ENCODE measurements around the gene SCGB1A1. TPM values are rescaled to one million over a fixed set of nuclear protein-coding genes. Genes with fewer than 3 reads are reported as not detected.
"Not testable (repeated sequence)": the region's sequence is repeated elsewhere in the genome, so short reads cannot be mapped to it uniquely, and the experiment has no call there.

The SCGB1A1 gene
- total RNA-seq (2014; rRNA removed; shearing (Covaris generic); ENCODE audit: low replicate concordance) = not detected in 2 replicates

GRCh38 chr11:62418733-62419132 lies at the start of gene SCGB1A1:
Gene SCGB1A1, plus strand, starts transcription at chr11:62419033. Its CDS starts 63 bp downstream, at chr11:62419096.
- no peaks in the 10 kb centered on the region for H3K36me3 ChIP-seq
- no peaks in the 10 kb centered on the region for H3K27me3 ChIP-seq
- no peaks in the 10 kb centered on the region for H3K9me3 ChIP-seq
- H3K4me3 ChIP-seq = no peak within 1 kb of the TSS
- no peak for DNase-seq

GRCh38 chr11:62370743-62371440 lies 47.9 kb upstream of the SCGB1A1 start:
- Histone ChIP-seq H3K4me3 (no peak overlapping the region), H3K27me3 (no peaks in the 10 kb centered on the region), H3K9me3 (no peaks in the 10 kb centered on the region), H3K36me3 (no peaks in the 10 kb centered on the region)
- no peak for DNase-seq

GRCh38 chr11:62372871-62373270 lies 46.0 kb upstream of the SCGB1A1 start:
- H3K4me3 ChIP-seq = no peak overlapping the region
- no peak for DNase-seq

GRCh38 chr11:62373464-62374119 lies 45.2 kb upstream of the SCGB1A1 start:
- no peaks in the 10 kb centered on the region for H3K9me3 ChIP-seq
- no peak for DNase-seq
- H3K36me3 ChIP-seq = no peaks in the 10 kb centered on the region
- H3K4me3 ChIP-seq = no peak overlapping the region
- no peaks in the 10 kb centered on the region for H3K27me3 ChIP-seq

More at GRCh38 chr11:62372871-62373270, 46.0 kb upstream of the SCGB1A1 start:
- Histone ChIP-seq H3K36me3 (no peaks in the 10 kb centered on the region), H3K27me3 (no peaks in the 10 kb centered on the region), H3K9me3 (no peaks in the 10 kb centered on the region)

GRCh38 chr11:62374801-62375200 lies 44.0 kb upstream of the SCGB1A1 start:
- DNase-seq = no peak
- no peaks in the 10 kb centered on the region for H3K9me3 ChIP-seq
- no peak overlapping the region for H3K4me3 ChIP-seq
- no peaks in the 10 kb centered on the region for H3K27me3 ChIP-seq
- H3K36me3 ChIP-seq = no peaks in the 10 kb centered on the region

- not testable (repeated sequence) for DNase-seq, H3K27me3 ChIP-seq, H3K36me3 ChIP-seq, H3K9me3 ChIP-seq, H3K4me3 ChIP-seq
These were observed 40.3 kb upstream of the SCGB1A1 start for GRCh38 chr11:62378459-62379063.

- not testable (repeated sequence) for H3K36me3 ChIP-seq, H3K4me3 ChIP-seq, DNase-seq, H3K27me3 ChIP-seq, H3K9me3 ChIP-seq
These were observed 39.2 kb upstream of the SCGB1A1 start for GRCh38 chr11:62379586-62379985.

GRCh38 chr11:62380821-62381245 lies 38.0 kb upstream of the SCGB1A1 start:
- not testable (repeated sequence) for H3K9me3 ChIP-seq, H3K36me3 ChIP-seq, H3K27me3 ChIP-seq, H3K4me3 ChIP-seq
- DNase-seq = peak; percentile 32

- DNase-seq = no peak
- H3K36me3 ChIP-seq = no peaks in the 10 kb centered on the region
- H3K4me3 ChIP-seq = no peak overlapping the region
- no peaks in the 10 kb centered on the region for H3K27me3 ChIP-seq
- no peaks in the 10 kb centered on the region for H3K9me3 ChIP-seq
These were observed 35.0 kb upstream of the SCGB1A1 start for GRCh38 chr11:62383822-62384221.

GRCh38 chr11:62386083-62386482 lies 32.8 kb upstream of the SCGB1A1 start:
- H3K36me3 ChIP-seq, H3K27me3 ChIP-seq, DNase-seq, H3K9me3 ChIP-seq, H3K4me3 ChIP-seq: not testable (repeated sequence)

GRCh38 chr11:62387381-62387780 lies 31.5 kb upstream of the SCGB1A1 start:
- Histone ChIP-seq H3K9me3 (no peaks in the 10 kb centered on the region), H3K27me3 (no peaks in the 10 kb centered on the region), H3K4me3 (no peak overlapping the region), H3K36me3 (no peaks in the 10 kb centered on the region)
- no peak for DNase-seq

- DNase-seq = no peak
- Histone ChIP-seq H3K27me3 (no peaks in the 10 kb centered on the region), H3K4me3 (no peak overlapping the region), H3K9me3 (no peaks in the 10 kb centered on the region), H3K36me3 (no peaks in the 10 kb centered on the region)
These were observed 29.8 kb upstream of the SCGB1A1 start for GRCh38 chr11:62388999-62389398.

GRCh38 chr11:62390237-62390636 lies 28.6 kb upstream of the SCGB1A1 start:
- no peaks in the 10 kb centered on the region for H3K27me3 ChIP-seq
- no peak overlapping the region for H3K4me3 ChIP-seq
- no peaks in the 10 kb centered on the region for H3K9me3 ChIP-seq
- H3K36me3 ChIP-seq = no peaks in the 10 kb centered on the region
- DNase-seq = no peak

GRCh38 chr11:62390722-62391121 lies 28.1 kb upstream of the SCGB1A1 start:
- no peaks in the 10 kb centered on the region for H3K27me3 ChIP-seq
- no peaks in the 10 kb centered on the region for H3K9me3 ChIP-seq
- H3K4me3 ChIP-seq = no peak overlapping the region
- no peaks in the 10 kb centered on the region for H3K36me3 ChIP-seq
- DNase-seq = no peak

GRCh38 chr11:62391642-62392425 lies 27.0 kb upstream of the SCGB1A1 start:
- no peak for DNase-seq
- Histone ChIP-seq H3K36me3 (no peaks in the 10 kb centered on the region), H3K27me3 (no peaks in the 10 kb centered on the region), H3K4me3 (no peak overlapping the region), H3K9me3 (no peaks in the 10 kb centered on the region)

- DNase-seq = no peak
- Histone ChIP-seq H3K36me3 (no peaks in the 10 kb centered on the region), H3K4me3 (no peak overlapping the region), H3K9me3 (no peaks in the 10 kb centered on the region), H3K27me3 (no peaks in the 10 kb centered on the region)
These were observed 26.3 kb upstream of the SCGB1A1 start for GRCh38 chr11:62392506-62392905.

GRCh38 chr11:62393061-62393611 lies 25.7 kb upstream of the SCGB1A1 start:
- H3K36me3 ChIP-seq = no peaks in the 10 kb centered on the region
- H3K27me3 ChIP-seq = no peaks in the 10 kb centered on the region
- DNase-seq = no peak
- H3K4me3 ChIP-seq = no peak overlapping the region
- H3K9me3 ChIP-seq = no peaks in the 10 kb centered on the region
